BLaER1 (cell line): Measurements from ENCODE around the gene TNS3.

Experiments used
- H3K27ac ChIP-seq: shearing (Covaris generic); formaldehyde crosslinking; 2 replicates; pipeline ENCODE4 v1.8.1; 2022
- H3K27me3 ChIP-seq: shearing (Covaris generic); formaldehyde crosslinking; 2 replicates; pipeline ENCODE4 v1.8.1; 2022
- H3K36me3 ChIP-seq: shearing (Covaris generic); formaldehyde crosslinking; 2 replicates; pipeline ENCODE4 v1.8.1; 2022
- H3K4me1 ChIP-seq: shearing (Covaris generic); formaldehyde crosslinking; 2 replicates; pipeline ENCODE4 v1.8.1; 2022
- H3K4me2 ChIP-seq: shearing (Covaris generic); formaldehyde crosslinking; 2 replicates; pipeline ENCODE4 v1.8.1; 2022
- H3K4me3 ChIP-seq: shearing (Covaris generic); formaldehyde crosslinking; 2 replicates; pipeline ENCODE4 v1.8.1; 2022
- H3K9ac ChIP-seq: shearing (Covaris generic); formaldehyde crosslinking; 2 replicates; pipeline ENCODE4 v1.8.1; 2022
- H3K9me3 ChIP-seq: shearing (Covaris generic); formaldehyde crosslinking; 2 replicates; pipeline ENCODE4 v1.8.1; 2022
- H4K20me1 ChIP-seq: shearing (Covaris generic); formaldehyde crosslinking; 2 replicates; pipeline ENCODE4 v1.8.1; 2022
- Cebpa-rat ChIP-seq: shearing (Covaris generic); IDR thresholded peaks from 2 replicates; pipeline ENCODE4 v1.8.1; 2022

The TNS3 gene

DNA sequence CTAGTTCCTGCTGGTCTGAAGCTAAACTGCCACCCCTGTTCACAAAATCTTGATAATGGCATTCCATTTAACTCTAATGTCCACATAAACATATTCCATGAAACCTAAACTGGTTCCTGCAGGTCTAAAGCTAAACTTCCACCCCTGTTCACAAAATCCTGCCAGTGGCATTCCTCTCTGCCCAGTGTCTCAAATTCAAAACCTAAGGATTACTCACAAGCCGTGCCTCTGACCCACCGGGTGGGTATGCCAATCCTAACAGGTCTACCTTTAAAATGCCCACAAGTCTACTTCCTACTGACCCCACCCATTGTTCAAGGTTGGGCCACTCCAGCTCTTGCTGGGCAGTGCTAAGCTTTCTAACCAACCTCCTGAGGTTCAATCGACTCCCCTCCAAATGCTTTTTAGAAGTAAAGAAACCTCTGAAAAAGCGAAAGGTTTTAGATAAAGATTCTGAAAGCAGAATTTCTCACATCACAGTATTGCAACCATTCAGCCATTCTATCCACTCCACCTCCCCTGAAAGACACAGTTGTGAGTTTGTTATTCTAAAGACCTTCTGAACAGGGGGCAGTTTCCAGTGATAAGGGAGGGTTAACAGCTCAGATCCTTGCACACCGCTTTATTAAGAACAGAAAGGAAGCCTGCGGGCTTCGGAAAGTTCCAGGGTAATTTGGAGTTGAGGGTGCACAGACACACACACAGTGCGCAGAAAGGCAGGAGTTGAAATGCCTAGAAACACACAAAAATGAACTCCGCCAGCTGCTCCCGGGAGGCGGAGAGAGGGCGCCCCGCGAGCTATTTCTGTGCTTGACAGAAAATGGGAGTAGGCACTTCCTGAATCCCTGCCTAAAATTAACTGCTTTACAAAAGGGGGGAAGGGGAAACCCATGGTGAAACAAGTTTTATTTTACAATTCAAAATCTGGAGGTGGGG is 87.7 kb downstream of the TNS3 start:
- TF ChIP-seq Cebpa-rat, result no peak
- H3K27ac ChIP-seq, result peak overlapping the region; percentile 56
- H3K4me2 ChIP-seq, result peak overlapping the region; percentile 95
- H3K4me3 ChIP-seq, result peak overlapping the region; percentile 47; the same call in 1 of the 2 replicates
- H3K27me3 ChIP-seq, result no peaks in the 10 kb centered on the region
- no peaks in the 10 kb centered on the region for H3K36me3 ChIP-seq
- no peaks in the 10 kb centered on the region for H3K9me3 ChIP-seq
- H3K4me1 ChIP-seq, result peaks cover 69% of the 10 kb centered on the region
- H4K20me1 ChIP-seq, result no peaks in the 10 kb centered on the region
- H3K9ac ChIP-seq, result peak overlapping the region; percentile 65; the same call in 1 of the 2 replicates

DNA sequence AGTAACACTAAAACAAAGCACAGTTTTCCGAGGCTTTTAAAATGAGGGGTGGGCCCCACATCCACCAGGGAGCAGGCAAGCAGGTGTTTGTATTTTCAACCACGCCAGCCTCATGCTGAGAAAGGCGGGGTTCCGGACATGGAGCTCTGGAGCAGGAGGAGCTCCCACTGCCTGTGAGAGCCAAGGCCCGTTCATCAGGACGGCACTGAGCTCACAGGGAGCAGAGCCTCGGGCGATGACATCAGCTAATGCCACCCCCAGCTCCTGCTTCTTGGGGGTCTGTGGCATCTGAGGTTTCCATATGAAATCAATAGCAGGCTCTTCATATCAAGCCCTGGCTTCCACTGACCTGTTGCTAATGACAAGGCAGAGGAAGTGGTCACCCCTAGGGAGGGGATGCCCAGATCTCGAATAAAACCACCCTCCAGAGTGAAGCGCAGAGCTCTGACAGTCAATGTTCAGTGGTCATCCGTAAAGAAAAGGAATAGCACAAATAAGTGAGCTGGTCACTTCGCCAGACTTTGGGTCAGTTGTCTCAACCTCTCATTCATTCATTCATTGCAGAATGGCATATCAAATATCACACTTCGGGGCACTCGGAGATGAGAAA is 89.1 kb downstream of the TNS3 start:
- no peaks in the 10 kb centered on the region for H3K27me3 ChIP-seq
- H3K9me3 ChIP-seq, result no peaks in the 10 kb centered on the region
- TF ChIP-seq Cebpa-rat, result no peak
- H3K4me3 ChIP-seq, result no peak overlapping the region
- no peak overlapping the region for H3K9ac ChIP-seq
- peaks cover 63% of the 10 kb centered on the region for H3K4me1 ChIP-seq
- no peaks in the 10 kb centered on the region for H3K36me3 ChIP-seq
- no peaks in the 10 kb centered on the region for H4K20me1 ChIP-seq
- 0 out of 2 replicates have a peak overlapping the region, but pooled peaks have one; percentile 42 for H3K27ac ChIP-seq
- peak overlapping the region; percentile 21; the same call in 1 of the 2 replicates for H3K4me2 ChIP-seq

DNA sequence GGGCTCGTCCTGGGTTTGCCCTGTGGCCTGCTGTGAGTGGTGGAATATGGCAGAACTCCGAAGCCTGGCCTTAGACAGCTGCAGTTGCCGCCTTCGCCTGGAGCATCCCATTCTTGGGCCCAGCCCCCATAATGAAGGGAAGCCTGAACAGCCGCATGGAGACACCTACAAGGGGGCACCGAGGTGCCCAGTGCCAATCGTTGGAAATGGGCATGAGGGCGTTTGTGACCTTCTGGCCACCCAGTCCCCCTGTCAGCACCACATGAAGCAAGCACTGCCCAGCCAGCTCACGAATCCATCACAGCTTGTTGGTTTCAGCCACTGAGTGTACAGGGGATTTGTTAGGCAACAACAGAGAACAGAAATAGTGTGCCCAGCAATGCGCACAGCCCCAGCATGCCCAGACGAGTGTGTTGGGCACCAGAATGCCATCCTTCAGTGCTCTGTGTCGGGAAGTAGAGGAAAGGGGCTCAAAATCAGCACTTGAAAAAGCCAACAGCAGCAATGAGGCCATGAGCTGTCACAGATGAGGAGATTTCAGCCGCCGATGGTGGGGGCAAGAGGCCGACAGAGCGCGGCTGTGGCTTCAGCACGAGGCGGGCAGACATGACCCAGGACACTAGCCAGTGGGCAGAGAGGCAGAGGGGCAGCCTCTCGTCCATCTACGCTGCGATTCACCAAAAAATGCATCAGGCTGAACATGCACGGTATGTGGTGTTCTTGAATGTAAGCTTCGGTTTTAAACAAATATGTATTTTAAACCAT is 91.2 kb downstream of the TNS3 start:
- Histone ChIP-seq H3K4me3 (no peak overlapping the region), H3K4me1 (peaks cover 42% of the 10 kb centered on the region), H4K20me1 (no peaks in the 10 kb centered on the region), H3K27me3 (no peaks in the 10 kb centered on the region), H3K36me3 (no peaks in the 10 kb centered on the region), H3K27ac (no peak overlapping the region), H3K9me3 (no peaks in the 10 kb centered on the region), H3K4me2 (no peak overlapping the region), H3K9ac (no peak overlapping the region)
- TF ChIP-seq Cebpa-rat, result no peak

DNA sequence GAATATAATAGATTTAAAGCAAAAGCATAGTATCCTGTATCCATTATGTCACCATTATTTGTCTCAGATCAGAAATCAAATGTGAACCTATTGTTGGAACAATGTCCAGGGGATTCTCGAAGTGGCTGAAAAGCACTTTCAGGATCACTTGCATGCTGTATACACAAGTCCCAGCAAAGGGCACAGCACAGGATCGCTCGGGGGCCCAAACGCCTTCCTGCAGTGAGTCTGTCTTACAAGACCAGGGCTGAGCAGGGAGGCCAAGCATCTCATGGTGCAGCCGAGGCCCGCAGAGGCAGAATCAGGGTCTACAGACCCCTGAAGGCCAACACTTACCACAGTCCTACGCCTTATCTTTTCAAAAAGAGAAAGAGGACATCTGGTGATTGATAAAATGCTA is 92.3 kb downstream of the TNS3 start:
- Histone ChIP-seq H3K36me3 (no peaks in the 10 kb centered on the region), H3K9ac (no peak overlapping the region), H3K4me1 (peaks cover 42% of the 10 kb centered on the region), H3K9me3 (0 out of 2 replicates have a peak, but pooled peaks cover 5% of the 10 kb centered on the region), H3K4me2 (no peak overlapping the region), H3K4me3 (no peak overlapping the region), H3K27ac (no peak overlapping the region), H3K27me3 (no peaks in the 10 kb centered on the region), H4K20me1 (no peaks in the 10 kb centered on the region)
- TF ChIP-seq Cebpa-rat, result no peak

DNA sequence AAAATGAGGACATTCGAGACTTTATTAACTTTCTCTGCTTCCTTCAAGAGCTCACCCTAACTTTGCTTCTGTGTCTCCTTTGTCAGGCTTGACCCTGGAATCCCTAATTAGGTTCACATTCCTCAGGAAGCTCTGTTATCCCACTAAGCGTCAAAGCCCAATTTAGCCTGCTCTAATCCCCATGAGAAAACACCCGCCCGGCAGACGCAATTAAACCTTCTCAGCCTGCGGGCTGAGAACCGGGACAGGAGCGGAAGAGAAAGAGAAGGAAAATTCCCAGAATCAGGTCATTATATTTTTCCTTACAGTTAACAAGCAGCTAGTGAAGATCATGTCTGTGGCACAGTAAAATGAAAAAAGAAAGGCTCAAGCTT is 93.0 kb downstream of the TNS3 start:
- H3K36me3 ChIP-seq, result no peaks in the 10 kb centered on the region
- peaks cover 42% of the 10 kb centered on the region for H3K4me1 ChIP-seq

DNA sequence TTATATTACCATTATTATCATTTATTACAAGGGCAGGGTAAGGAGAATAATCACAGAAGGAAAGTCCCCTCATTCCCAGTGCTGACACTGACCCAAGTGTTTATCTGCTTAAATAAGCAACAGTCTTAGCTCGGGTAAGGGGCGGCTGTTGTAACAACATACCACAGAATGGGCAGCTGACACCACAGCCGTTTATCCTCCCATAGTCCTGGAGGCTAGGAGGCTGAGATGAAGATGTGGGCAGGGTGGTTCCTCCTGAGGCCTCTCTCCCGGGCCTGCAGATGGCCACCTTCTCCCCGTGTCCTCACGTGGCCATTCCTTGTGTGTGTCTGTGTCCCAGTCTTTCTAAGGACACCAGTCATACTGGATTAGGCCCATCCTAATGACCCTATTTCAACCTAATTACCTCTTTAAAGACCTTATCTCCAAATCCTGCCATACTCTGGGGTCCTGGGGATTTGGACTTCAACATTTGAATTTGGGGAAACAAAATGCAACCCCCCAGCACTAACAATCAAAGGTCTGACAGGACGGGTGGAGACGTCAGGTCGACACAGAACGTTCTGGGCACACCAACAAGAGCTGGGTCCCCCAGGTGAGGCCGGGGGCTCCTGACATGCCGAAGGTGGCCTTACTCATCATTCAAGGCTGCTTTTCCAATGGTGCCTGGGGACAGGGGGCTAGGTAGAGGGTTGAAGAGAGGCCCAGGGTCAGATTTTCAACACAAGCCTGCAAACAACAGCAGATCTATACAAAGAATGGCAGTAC is 93.5 kb downstream of the TNS3 start:
- no peak for TF ChIP-seq Cebpa-rat
- H3K9me3 ChIP-seq, result 0 out of 2 replicates have a peak, but pooled peaks cover 8% of the 10 kb centered on the region
- peaks cover 42% of the 10 kb centered on the region for H3K4me1 ChIP-seq
- H3K4me2 ChIP-seq, result no peak overlapping the region
- no peaks in the 10 kb centered on the region for H4K20me1 ChIP-seq
- H3K4me3 ChIP-seq, result no peak overlapping the region
- no peak overlapping the region for H3K9ac ChIP-seq
- no peaks in the 10 kb centered on the region for H3K27me3 ChIP-seq
- H3K36me3 ChIP-seq, result no peaks in the 10 kb centered on the region
- H3K27ac ChIP-seq, result no peak overlapping the region

More for the DNA sequence above, 93.0 kb downstream of the TNS3 start:
- no peaks in the 10 kb centered on the region for H4K20me1 ChIP-seq
- no peak overlapping the region for H3K4me3 ChIP-seq
- TF ChIP-seq Cebpa-rat, result no peak
- no peak overlapping the region for H3K27ac ChIP-seq
- no peak overlapping the region for H3K4me2 ChIP-seq
- no peaks in the 10 kb centered on the region for H3K27me3 ChIP-seq
- H3K9ac ChIP-seq, result no peak overlapping the region
- 0 out of 2 replicates have a peak, but pooled peaks cover 8% of the 10 kb centered on the region for H3K9me3 ChIP-seq

DNA sequence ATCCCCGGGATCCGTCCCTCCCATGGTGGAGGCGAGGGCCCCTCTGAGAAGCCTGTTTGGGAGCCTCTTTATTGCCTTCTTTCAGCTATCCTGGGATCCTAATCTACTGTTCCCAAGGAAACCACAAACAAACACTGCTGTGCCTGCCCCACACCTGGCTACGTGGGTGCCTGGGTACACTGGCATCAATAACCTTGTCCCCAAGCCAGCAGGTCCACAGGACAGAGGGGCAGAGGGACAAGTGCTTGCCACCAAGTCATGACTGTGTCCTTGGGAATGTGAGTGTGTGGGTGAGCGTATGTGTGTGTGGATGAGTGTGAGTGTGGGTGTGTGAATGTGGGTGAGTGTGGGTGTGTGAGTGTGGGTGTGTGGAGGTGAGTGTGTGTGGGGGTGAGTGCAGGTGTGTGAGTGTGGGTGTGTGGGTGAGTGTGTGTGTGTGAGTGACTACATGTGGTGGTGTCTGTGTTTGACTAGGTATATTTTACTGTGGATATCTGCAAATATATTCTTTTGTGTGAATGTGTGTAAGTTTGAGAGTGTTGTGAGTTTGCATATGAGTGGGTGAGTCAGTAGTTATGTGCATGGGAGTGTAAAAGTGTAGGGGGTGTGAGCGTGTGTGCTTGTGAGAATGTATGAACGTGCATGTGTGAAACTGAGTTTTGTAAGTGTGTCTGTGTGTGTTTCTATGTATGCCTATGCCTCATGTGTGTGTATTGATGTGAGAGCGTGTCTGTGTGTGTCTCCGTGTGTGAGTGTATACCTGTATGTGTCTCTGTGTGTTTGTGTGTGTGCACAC is 96.1 kb downstream of the TNS3 start:
- peaks cover 57% of the 10 kb centered on the region for H3K4me1 ChIP-seq
- H3K27ac ChIP-seq, result no peak overlapping the region

DNA sequence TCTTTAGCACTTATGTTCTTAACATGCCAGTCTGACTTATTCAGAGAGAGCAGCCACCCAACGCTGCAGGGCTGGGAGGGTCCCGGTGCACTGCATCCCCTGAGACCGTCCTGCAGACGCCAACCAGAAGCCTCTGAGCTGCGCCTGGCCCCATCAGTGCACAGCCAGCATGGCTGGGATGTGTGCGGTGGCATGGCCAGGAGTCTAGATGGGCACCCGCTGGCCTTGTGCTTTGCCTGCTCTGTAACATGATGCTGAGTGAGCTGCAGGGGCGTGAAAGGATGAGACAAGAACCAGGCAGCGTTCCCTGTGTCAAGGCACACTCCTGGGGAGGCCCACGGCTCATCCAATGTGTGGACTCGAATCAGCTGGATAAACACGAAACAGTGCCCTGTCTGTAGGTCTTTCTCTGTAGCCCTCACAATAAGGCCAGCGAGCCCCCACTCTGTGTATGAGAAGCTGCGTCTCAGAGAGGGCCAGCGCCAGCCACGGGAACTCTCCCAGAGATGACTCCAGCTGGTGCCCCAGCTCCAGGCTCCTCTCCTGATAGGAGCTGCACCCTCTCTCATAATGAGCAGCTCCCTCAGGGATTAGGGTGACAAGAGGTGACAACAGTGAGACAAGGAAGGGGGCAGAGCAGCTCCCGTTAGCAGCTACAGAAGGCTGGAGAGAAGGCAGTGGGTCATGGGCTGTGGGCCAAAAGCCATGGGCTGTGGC is 96.8 kb downstream of the TNS3 start:
- Histone ChIP-seq H3K4me3 (no peak overlapping the region), H3K9ac (no peak overlapping the region), H3K27me3 (no peaks in the 10 kb centered on the region), H3K9me3 (0 out of 2 replicates have a peak, but pooled peaks cover 8% of the 10 kb centered on the region), H3K36me3 (no peaks in the 10 kb centered on the region), H3K27ac (no peak overlapping the region), H3K4me2 (no peak overlapping the region), H4K20me1 (peaks cover 16% of the 10 kb centered on the region), H3K4me1 (peaks cover 65% of the 10 kb centered on the region)
- no peak for TF ChIP-seq Cebpa-rat

More for the DNA sequence above, 96.1 kb downstream of the TNS3 start:
- Histone ChIP-seq H3K27me3 (no peaks in the 10 kb centered on the region), H3K9ac (no peak overlapping the region), H3K36me3 (no peaks in the 10 kb centered on the region), H3K4me2 (no peak overlapping the region), H3K9me3 (0 out of 2 replicates have a peak, but pooled peaks cover 8% of the 10 kb centered on the region), H4K20me1 (peaks cover 10% of the 10 kb centered on the region; the same call in 1 of the 2 replicates), H3K4me3 (no peak overlapping the region)
- no peak for TF ChIP-seq Cebpa-rat
